BJ (cell line): ENCODE data around the gene VWA3B. TPM values are rescaled to one million over a fixed set of nuclear protein-coding genes. Genes with fewer than 3 reads are reported as not detected.

ENCODE experiments used
- CTCF ChIA-PET: fragments of 350-600 bp; formaldehyde crosslinking; extraction: SDS; loops from one replicate; lab custom pipeline; 2021; ENCODE audit warnings: antibody characterized with exemption, inconsistent platforms; lab: Yijun Ruan, JAX
- POLR2A ChIA-PET: fragments of 300-600 bp; sonication (Branson Sonifier 250); formaldehyde crosslinking; extraction: SDS; loops from one replicate; lab custom pipeline; 2021; ENCODE audit warnings: antibody characterized with exemption; lab: Charles Lee
- DNase-seq: peaks from one replicate; pipeline ENCODE4 v3.0.0-alpha.2; 2011; ENCODE audit warnings: low read depth
- H3K27me3 ChIP-seq: 2 replicates; pipeline ENCODE4 v1.6.0; 2011; ENCODE audit warnings: low read length; ENCODE audit not compliant: control insufficient read depth, insufficient read depth
- H3K36me3 ChIP-seq: 2 replicates; pipeline ENCODE4 v1.5.1; 2011; ENCODE audit warnings: low read length; ENCODE audit not compliant: control insufficient read depth, insufficient read depth
- H3K4me3 ChIP-seq: 2 replicates; pipeline ENCODE4 v1.5.1; 2011; ENCODE audit warnings: low read depth, mild to moderate bottlenecking, control low read depth, low read length
- polyA plus RNA-seq: library from polyadenylated mRNA; depleted of rRNA; stranded (reverse); fragments of >200 nt; gene quantifications from 2 replicates; pipeline ENCODE4 v1.2.3, GENCODE V29; 2011
- TF ChIP-seq, protein P1 (sequence below): IDR thresholded peaks from 2 replicates; pipeline ENCODE4 v1.5.1; 2011; ENCODE audit warnings: low read depth, mild to moderate bottlenecking, control low read depth, inconsistent platforms, low read length, moderate library complexity; ENCODE audit not compliant: insufficient read depth

The VWA3B gene
- polyA plus RNA-seq, 1 experiment: not detected

DNA sequence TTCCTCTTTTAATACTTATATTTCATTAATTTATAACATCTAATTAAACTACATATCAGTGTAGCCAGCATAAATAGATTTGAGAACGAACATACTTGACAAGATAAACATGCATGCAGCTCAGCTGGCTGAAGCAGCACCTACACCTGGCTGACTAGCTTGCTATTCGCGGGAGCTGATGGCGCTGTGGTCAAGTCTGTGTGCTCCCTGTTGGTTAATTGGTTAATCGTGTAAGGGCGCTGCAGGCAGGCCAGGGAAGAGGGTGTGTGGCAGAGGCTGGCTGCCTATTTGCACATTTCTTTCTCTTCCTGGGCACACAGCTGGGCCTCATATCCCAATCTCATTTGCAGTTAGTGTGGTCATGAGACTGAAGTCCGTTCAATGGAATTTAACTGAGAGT lies 14.5 kb upstream of the VWA3B start:
- ChIA-PET POLR2A (no interaction called here), CTCF (no interaction called here)
- Histone ChIP-seq H3K27me3 (peaks cover 1% of the 10 kb centered on the region; the same call in 1 of the 2 replicates), H3K4me3 (no peak overlapping the region), H3K36me3 (no peaks in the 10 kb centered on the region)
- DNase-seq: no peak
- TF ChIP-seq, protein P1, sequence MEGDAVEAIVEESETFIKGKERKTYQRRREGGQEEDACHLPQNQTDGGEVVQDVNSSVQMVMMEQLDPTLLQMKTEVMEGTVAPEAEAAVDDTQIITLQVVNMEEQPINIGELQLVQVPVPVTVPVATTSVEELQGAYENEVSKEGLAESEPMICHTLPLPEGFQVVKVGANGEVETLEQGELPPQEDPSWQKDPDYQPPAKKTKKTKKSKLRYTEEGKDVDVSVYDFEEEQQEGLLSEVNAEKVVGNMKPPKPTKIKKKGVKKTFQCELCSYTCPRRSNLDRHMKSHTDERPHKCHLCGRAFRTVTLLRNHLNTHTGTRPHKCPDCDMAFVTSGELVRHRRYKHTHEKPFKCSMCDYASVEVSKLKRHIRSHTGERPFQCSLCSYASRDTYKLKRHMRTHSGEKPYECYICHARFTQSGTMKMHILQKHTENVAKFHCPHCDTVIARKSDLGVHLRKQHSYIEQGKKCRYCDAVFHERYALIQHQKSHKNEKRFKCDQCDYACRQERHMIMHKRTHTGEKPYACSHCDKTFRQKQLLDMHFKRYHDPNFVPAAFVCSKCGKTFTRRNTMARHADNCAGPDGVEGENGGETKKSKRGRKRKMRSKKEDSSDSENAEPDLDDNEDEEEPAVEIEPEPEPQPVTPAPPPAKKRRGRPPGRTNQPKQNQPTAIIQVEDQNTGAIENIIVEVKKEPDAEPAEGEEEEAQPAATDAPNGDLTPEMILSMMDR: no peak

DNA sequence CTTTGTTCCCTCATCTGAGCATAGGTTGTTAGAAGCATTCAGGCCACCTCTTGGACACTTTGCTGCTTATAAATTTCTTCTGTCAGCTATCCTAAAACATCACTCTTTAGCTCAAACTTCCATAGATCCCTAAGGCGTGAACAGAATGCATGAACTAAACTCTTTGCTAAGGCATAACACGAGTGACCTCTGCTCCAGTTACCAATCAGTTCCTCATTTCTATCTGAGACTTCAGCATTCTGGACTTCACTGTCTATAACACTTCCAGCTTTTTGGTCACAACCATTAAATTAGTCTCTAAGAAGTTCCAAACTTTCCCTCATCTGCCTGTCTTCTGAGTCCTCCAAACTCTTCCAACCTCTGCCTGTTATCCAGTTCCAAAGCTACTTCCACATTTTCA lies 8.3 kb upstream of the VWA3B start:
- POLR2A ChIA-PET: no interaction called here
- DNase-seq: no peak
- Histone ChIP-seq H3K27me3 (peaks cover 5% of the 10 kb centered on the region), H3K4me3 (no peak overlapping the region), H3K36me3 (no peaks in the 10 kb centered on the region)
- TF ChIP-seq, protein P1: no peak
- CTCF ChIA-PET: no interaction called here

DNA sequence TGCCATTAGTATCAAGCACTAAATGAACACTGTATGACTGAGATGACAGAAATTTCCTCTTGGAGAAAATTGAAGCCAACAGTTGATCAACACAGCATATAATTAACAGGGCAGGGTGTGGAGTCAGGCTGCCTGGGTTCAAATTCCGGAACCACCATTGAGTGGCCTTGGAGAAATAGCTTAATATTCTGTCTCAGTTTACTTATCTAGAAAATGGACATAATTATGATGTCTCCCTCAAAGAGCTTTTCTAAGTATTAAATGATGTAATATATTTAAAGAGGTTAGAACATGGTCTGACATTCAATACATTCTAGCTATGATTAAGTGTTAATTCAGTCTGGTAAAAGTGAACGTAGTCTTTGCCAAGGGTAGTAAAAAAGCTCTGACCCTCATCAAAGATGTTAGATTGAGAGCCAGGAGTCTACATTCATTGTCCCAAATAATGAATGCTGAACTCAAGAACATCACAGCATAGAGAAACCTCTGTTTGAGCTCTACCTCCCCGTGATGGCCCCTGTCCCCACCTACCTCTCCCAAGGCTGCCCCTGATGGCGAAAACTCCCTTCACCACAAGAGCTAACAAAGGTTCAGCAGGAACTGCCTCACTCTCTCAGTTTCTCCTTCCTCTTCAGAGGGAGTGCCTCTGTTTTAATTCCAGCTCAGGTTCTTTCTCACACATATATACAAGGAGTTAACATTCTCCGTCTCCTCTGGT lies 2.7 kb upstream of the VWA3B start:
- TF ChIP-seq, protein P1: no peak
- DNase-seq: no peak
- CTCF ChIA-PET: no interaction called here
- Histone ChIP-seq H3K27me3 (peaks cover 23% of the 10 kb centered on the region), H3K36me3 (no peaks in the 10 kb centered on the region), H3K4me3 (no peak overlapping the region)
- POLR2A ChIA-PET: no interaction called here

DNA sequence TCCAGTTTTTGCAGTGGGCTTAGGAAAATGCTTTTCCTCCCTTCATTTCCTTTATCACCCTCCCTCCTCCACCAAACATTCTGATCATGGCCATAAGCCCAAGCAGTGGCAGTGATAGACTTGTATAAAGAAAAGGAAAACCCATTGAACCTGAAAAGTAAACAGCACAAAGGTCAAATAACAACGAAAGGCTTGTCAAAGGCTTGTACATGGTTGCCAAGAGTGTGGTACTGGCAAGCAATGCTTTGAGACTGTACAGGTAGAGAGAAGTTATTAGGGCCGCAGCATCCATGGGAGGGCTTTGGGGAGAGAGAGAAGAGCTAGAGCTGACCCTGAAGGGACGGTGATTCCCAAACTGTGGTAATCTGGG lies 2.1 kb upstream of the VWA3B start:
- Histone ChIP-seq H3K36me3 (no peaks in the 10 kb centered on the region), H3K4me3 (no peak overlapping the region), H3K27me3 (peaks cover 23% of the 10 kb centered on the region)
- CTCF ChIA-PET: interaction anchor here (0.6 kb wide), 1 partner anchor 42 kb away, joined by 3 read pairs; no protein-coding TSS in a partner anchor
- no peak for DNase-seq
- POLR2A ChIA-PET: no interaction called here
- TF ChIP-seq, protein P1: no peak

DNA sequence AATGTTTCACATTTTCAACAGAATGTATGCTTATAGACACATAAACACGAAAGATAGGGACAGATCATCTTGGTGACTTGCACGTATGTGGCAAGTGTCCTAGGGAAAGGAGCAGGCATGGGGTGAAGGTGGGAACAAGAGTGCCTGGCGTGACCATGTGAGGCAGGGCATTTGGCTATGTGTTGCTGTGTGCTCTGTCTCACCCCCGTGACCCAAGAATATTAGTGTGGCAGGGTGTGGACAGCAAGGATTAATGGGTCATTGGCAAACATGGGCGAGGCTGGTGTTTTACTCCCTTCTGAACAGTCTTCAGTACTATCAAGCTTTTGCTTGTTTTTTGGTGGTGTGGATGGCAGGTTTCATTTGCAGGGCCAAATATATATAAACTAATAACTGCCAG lies 1.3 kb upstream of the VWA3B start:
- Histone ChIP-seq H3K36me3 (no peaks in the 10 kb centered on the region), H3K27me3 (peaks cover 20% of the 10 kb centered on the region), H3K4me3 (no peak overlapping the region)
- DNase-seq: no peak
- POLR2A ChIA-PET: no interaction called here
- CTCF ChIA-PET: interaction anchor here (0.6 kb wide), 1 partner anchor 43 kb away, joined by 3 read pairs; no protein-coding TSS in a partner anchor
- TF ChIP-seq, protein P1: no peak
